Activated naive CD8-positive, alpha-beta T cell treated with anti-CD3 and anti-CD28 coated beads, Interleukin-2, amount 50 U/mL, for 24 hours (primary cell): ENCODE measurements around the gene DUSP5.
"Not testable (repeated sequence)": the region's sequence is repeated elsewhere in the genome, so short reads cannot be mapped to it uniquely, and the experiment has no call there.

Experiments used
- ATAC-seq: fragments of 150-1000 bp; cut with Tn5 transposase; one replicate; pipeline ENCODE4 v1.10.0; 2021
- DNase-seq: peaks from one replicate; pipeline ENCODE4 v3.0.0; 2021
- H3K27ac Mint-ChIP-seq: one replicate; pipeline ENCODE4 v1.8.0; 2021; ENCODE audit warnings: mild to moderate bottlenecking, mixed read lengths
- H3K27me3 Mint-ChIP-seq: one replicate; pipeline ENCODE4 v1.8.0; 2021; ENCODE audit warnings: mixed read lengths
- H3K36me3 Mint-ChIP-seq: one replicate; pipeline ENCODE4 v1.8.0; 2021; ENCODE audit warnings: low read depth, mixed read lengths
- H3K4me1 Mint-ChIP-seq: one replicate; pipeline ENCODE4 v1.8.0; 2021; ENCODE audit warnings: mixed read lengths
- H3K4me3 Mint-ChIP-seq: one replicate; pipeline ENCODE4 v1.8.0; 2021; ENCODE audit warnings: mild to moderate bottlenecking, moderate library complexity, mixed read lengths
- H3K9me3 Mint-ChIP-seq: one replicate; pipeline ENCODE4 v1.8.0; 2021; ENCODE audit warnings: mixed read lengths

Gene DUSP5

GRCh38 chr10:110530131-110530831 is 32.6 kb downstream of the DUSP5 start:
- Mint-ChIP-seq H3K27ac (peak overlapping the region; percentile 84), H3K4me3 (no peak overlapping the region), H3K4me1 (peaks cover 68% of the 10 kb centered on the region), H3K9me3 (no peaks in the 10 kb centered on the region), H3K36me3 (no peaks in the 10 kb centered on the region), H3K27me3 (no peaks in the 10 kb centered on the region)
- DNase-seq (no peak), ATAC-seq (no peak)

- H3K4me1 Mint-ChIP-seq = peaks cover 70% of the 10 kb centered on the region
- no peak overlapping the region for H3K27ac Mint-ChIP-seq
- no peak overlapping the region for H3K4me3 Mint-ChIP-seq
- peaks cover 2% of the 10 kb centered on the region for H3K36me3 Mint-ChIP-seq
- DNase-seq (no peak), ATAC-seq (no peak)
- H3K27me3 Mint-ChIP-seq = peaks cover 3% of the 10 kb centered on the region
- H3K9me3 Mint-ChIP-seq = no peaks in the 10 kb centered on the region
Observed at GRCh38 chr10:110531687-110532086, 34.0 kb downstream of the DUSP5 start.

GRCh38 chr10:110532628-110533027 is 34.9 kb downstream of the DUSP5 start:
- not testable (repeated sequence) for H3K9me3 Mint-ChIP-seq, H3K27me3 Mint-ChIP-seq, H3K27ac Mint-ChIP-seq, H3K36me3 Mint-ChIP-seq, ATAC-seq, H3K4me3 Mint-ChIP-seq, DNase-seq
- H3K4me1 Mint-ChIP-seq = peaks cover 71% of the 10 kb centered on the region

DNA sequence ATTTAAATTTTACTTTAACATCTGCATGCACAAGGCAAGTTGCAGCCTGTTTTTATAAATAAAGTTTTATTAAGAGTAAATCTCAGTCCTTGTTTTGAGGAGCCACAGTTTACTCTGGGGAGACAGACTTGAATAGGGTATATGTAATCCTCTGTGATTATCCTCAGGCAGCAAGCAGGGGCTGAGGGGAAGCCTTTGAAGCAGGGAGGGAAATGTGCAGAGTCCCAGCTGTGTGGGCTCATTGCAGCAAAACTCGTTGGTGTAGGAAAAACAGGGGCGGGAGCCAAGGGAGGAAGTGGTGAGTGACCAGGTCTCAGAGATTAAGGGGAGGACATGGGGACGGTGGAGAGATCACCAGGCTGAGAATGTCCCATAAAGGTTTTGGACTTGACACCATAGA is 35.4 kb downstream of the DUSP5 start:
- peaks cover 2% of the 10 kb centered on the region for H3K36me3 Mint-ChIP-seq
- peak overlapping the region; percentile 66 for H3K27ac Mint-ChIP-seq
- H3K4me1 Mint-ChIP-seq = peaks cover 66% of the 10 kb centered on the region
- peaks cover 3% of the 10 kb centered on the region for H3K27me3 Mint-ChIP-seq
- no peak for ATAC-seq
- H3K4me3 Mint-ChIP-seq = no peak overlapping the region
- H3K9me3 Mint-ChIP-seq = no peaks in the 10 kb centered on the region
- DNase-seq = no peak

DNA sequence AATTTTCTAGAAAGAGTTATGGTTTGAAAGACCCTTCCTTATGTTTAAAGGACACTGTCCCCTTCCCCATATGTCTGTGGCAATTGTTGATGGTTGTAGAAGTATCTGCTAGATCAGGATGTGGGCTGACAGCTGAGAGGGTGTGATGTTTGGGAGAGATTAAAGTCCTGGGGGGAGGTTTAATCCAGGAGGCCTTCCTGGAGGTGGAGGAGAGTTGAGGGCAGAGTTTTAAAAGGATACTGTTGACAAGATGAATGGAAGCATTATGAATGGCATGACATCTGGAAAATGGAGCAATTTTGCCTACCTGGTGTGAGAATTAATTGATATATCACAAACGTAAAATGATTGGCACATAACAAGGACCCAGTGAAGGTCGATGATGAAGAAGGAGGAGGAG is 36.9 kb downstream of the DUSP5 start:
- Mint-ChIP-seq H3K4me3 (no peak overlapping the region), H3K4me1 (peaks cover 52% of the 10 kb centered on the region), H3K9me3 (no peaks in the 10 kb centered on the region), H3K27ac (peak overlapping the region; percentile 59), H3K27me3 (peaks cover 3% of the 10 kb centered on the region), H3K36me3 (peaks cover 2% of the 10 kb centered on the region)
- no peak for ATAC-seq
- no peak for DNase-seq

GRCh38 chr10:110535958-110536891 is 38.5 kb downstream of the DUSP5 start:
- H3K4me1 Mint-ChIP-seq = peaks cover 50% of the 10 kb centered on the region
- H3K27ac Mint-ChIP-seq = peak overlapping the region; percentile 99
- H3K36me3 Mint-ChIP-seq = peaks cover 2% of the 10 kb centered on the region
- H3K27me3 Mint-ChIP-seq = peaks cover 3% of the 10 kb centered on the region
- peak; percentile 80 for DNase-seq
- H3K4me3 Mint-ChIP-seq = peak overlapping the region; percentile 72
- peak; percentile 98 for ATAC-seq
- H3K9me3 Mint-ChIP-seq = no peaks in the 10 kb centered on the region

DNA sequence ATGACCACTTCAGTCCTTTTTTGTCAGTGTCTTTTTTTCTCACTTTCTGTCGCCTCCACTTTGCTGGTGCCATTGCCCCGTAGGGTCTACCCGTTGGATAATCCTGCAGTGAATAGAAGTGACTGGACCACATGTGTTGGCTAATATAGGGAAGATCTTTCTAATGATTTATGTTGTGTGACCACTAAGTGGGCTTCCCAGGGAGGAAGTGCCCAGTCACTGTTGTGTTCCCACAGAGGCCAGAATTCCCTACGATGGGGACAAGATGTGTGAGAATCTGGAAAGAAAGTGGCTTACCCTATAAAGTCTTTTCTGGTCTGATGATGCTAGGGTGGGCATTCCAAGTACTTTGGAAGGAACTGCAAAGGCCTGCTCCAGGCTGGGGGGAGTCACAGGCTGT is 41.4 kb downstream of the DUSP5 start:
- peaks cover 44% of the 10 kb centered on the region for H3K4me1 Mint-ChIP-seq

GRCh38 chr10:110540031-110540430 is 42.3 kb downstream of the DUSP5 start:
- Mint-ChIP-seq H3K27ac (peak overlapping the region; percentile 41), H3K27me3 (peaks cover 3% of the 10 kb centered on the region), H3K4me3 (no peak overlapping the region), H3K9me3 (no peaks in the 10 kb centered on the region), H3K4me1 (peaks cover 35% of the 10 kb centered on the region), H3K36me3 (peaks cover 2% of the 10 kb centered on the region)
- DNase-seq (no peak), ATAC-seq (no peak)

More for the DNA sequence above, 41.4 kb downstream of the DUSP5 start:
- H3K36me3 Mint-ChIP-seq = peaks cover 2% of the 10 kb centered on the region
- no peak overlapping the region for H3K4me3 Mint-ChIP-seq
- no peak overlapping the region for H3K27ac Mint-ChIP-seq
- H3K27me3 Mint-ChIP-seq = peaks cover 3% of the 10 kb centered on the region
- ATAC-seq (no peak), DNase-seq (no peak)
- no peaks in the 10 kb centered on the region for H3K9me3 Mint-ChIP-seq

GRCh38 chr10:110544958-110545537 is 47.3 kb downstream of the DUSP5 start:
- no peak for DNase-seq
- Mint-ChIP-seq H3K27ac (no peak overlapping the region), H3K36me3 (no peaks in the 10 kb centered on the region), H3K4me3 (no peak overlapping the region), H3K27me3 (peaks cover 9% of the 10 kb centered on the region), H3K4me1 (peaks cover 16% of the 10 kb centered on the region), H3K9me3 (no peaks in the 10 kb centered on the region)
- no peak for ATAC-seq

GRCh38 chr10:110546077-110546476 is 48.4 kb downstream of the DUSP5 start:
- H3K27me3 Mint-ChIP-seq = peaks cover 14% of the 10 kb centered on the region
- no peak for DNase-seq
- no peak overlapping the region for H3K4me3 Mint-ChIP-seq

DNA sequence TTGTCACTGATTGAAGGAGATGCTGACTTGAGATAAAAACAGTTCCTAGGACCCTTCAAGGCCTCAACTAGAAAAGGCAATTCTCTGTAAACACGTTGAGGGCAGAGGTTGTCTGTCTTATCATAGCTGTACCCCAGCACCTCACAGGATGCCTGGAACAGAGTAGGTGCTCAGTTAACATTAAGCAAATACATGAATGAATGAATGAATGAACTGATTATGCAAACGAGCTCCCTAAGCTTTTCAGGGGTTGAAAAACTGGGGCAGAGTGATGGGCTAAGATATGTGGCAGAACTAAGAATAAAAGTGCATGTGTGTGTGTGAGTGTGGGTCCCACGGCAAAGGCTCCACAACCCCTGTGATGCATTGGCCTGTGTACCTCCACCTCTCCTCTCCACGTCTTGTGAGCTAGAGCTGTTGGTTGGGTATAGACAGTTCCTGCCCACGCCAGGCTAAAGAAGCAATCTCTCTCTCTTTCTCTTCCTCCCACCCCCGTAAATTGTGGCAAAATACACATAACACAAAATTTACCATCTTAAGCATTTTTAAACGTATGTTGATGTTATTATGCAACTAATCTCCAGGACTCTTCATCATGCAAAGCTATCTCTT is 48.9 kb downstream of the DUSP5 start:
- Mint-ChIP-seq H3K27ac (peak overlapping the region; percentile 21), H3K36me3 (no peaks in the 10 kb centered on the region), H3K9me3 (no peaks in the 10 kb centered on the region), H3K4me3 (no peak overlapping the region), H3K4me1 (peaks cover 12% of the 10 kb centered on the region), H3K27me3 (peaks cover 18% of the 10 kb centered on the region)
- DNase-seq (no peak), ATAC-seq (no peak)

More at GRCh38 chr10:110546077-110546476, 48.4 kb downstream of the DUSP5 start:
- no peak for ATAC-seq
- Mint-ChIP-seq H3K27ac (no peak overlapping the region), H3K36me3 (no peaks in the 10 kb centered on the region), H3K4me1 (peaks cover 12% of the 10 kb centered on the region), H3K9me3 (no peaks in the 10 kb centered on the region)

DNA sequence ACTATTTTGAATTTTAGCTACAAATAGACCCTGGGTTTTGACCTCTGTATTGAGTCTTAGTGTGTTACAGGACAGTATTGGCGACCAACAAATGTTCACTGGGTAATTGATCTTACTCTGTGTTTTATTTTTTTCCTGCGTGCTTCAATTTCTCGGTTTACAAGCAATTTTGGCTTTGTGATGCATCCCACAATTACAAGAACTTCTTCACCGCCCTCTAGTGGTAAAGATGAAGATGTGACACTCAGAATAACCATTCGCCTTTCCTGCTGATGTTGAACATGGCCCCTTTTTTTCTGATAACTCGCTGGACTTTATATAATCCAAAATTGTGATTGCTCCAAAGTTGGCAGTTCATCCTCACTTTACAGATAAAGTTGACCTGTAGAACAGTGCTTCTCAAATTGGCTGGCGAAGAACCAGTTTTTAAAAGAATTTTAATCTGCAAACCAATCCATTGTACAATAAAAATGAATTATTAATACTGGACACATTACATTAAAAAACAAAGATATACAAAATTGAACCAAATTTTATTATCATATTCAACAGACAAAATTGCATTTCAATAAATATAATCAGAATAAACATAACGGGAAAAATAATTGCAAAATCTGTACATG is 49.5 kb downstream of the DUSP5 start:
- ATAC-seq (peak; percentile 46), DNase-seq (no peak)
- H3K4me3 Mint-ChIP-seq = no peak overlapping the region
- H3K27me3 Mint-ChIP-seq = peaks cover 24% of the 10 kb centered on the region
- peaks cover 12% of the 10 kb centered on the region for H3K4me1 Mint-ChIP-seq
- no peaks in the 10 kb centered on the region for H3K9me3 Mint-ChIP-seq
- H3K36me3 Mint-ChIP-seq = no peaks in the 10 kb centered on the region
- peak overlapping the region; percentile 21 for H3K27ac Mint-ChIP-seq

- no peak overlapping the region for H3K27ac Mint-ChIP-seq
- no peaks in the 10 kb centered on the region for H3K36me3 Mint-ChIP-seq
- DNase-seq = no peak
- peaks cover 12% of the 10 kb centered on the region for H3K4me1 Mint-ChIP-seq
- H3K4me3 Mint-ChIP-seq = no peak overlapping the region
- peaks cover 27% of the 10 kb centered on the region for H3K27me3 Mint-ChIP-seq
- ATAC-seq = no peak
- no peaks in the 10 kb centered on the region for H3K9me3 Mint-ChIP-seq
Observed at GRCh38 chr10:110548002-110548401, 50.3 kb downstream of the DUSP5 start.

- DNase-seq (no peak), ATAC-seq (no peak)
- H3K4me1 Mint-ChIP-seq = peaks cover 9% of the 10 kb centered on the region
- H3K9me3 Mint-ChIP-seq = no peaks in the 10 kb centered on the region
- H3K27ac Mint-ChIP-seq = no peak overlapping the region
- H3K4me3 Mint-ChIP-seq = no peak overlapping the region
- H3K36me3 Mint-ChIP-seq = no peaks in the 10 kb centered on the region
- peaks cover 27% of the 10 kb centered on the region for H3K27me3 Mint-ChIP-seq
Observed at GRCh38 chr10:110549211-110549610, 51.5 kb downstream of the DUSP5 start.
